ENCODE data around the gene QPCTL.
A peak's percentile ranks its signal among the peaks of the same experiment; 100 is the strongest.
"Not testable (repeated sequence)": the region's sequence is repeated elsewhere in the genome, so short reads cannot be mapped to it uniquely, and the experiment has no call there.

Gene QPCTL

GRCh38 chr19:45717131-45717982, 24.9 kb downstream of the QPCTL start:
- peak; percentile 97 for DNase-seq (ENCODE audit: low read depth in 2 of 2)

DNA sequence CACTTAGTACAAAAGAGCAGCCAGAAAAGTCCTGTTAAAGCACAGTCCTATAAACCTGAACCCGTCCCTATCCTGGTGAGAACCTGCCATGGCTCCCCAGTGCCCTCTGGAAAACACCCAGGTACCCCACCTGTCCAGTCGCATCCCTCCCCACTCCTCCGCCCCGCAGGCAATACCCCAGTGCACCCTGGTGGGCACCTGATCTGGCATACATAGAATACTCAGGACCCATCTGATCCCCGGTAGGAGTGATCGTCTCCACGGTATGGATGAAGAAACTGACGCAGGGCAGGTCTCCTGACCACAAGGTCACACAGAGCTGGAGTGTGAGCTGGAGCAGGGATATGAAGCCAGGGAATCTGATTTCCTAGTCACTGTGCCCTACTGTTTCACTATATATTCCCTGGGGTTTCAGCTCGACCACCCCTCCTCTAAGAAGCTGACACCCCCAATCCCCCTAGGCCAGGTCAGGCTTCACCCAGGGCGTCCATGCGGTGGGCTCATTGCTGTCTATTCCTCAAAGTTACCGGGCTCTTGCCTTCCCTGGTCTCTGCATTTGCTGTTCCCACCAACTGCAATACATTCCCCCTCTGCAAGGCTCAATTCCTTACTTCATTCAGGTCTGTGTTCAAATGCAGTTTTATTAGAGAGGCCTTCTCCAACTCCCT, 25.7 kb downstream of the QPCTL start:
- DNase-seq (ENCODE audit: low read depth in 2 of 2), result no peak

GRCh38 chr19:45720065-45720464, 27.6 kb downstream of the QPCTL start:
- DNase-seq (ENCODE audit: low read depth in 2 of 2), result not testable (repeated sequence)

GRCh38 chr19:45728683-45729082, 36.2 kb downstream of the QPCTL start:
- DNase-seq (ENCODE audit: low read depth in 2 of 2), result not testable (repeated sequence)

GRCh38 chr19:45729800-45730290, 37.4 kb downstream of the QPCTL start:
- no peak for DNase-seq (ENCODE audit: low read depth in 2 of 2)

- peak; percentile 86 to 87 for DNase-seq (ENCODE audit: low read depth in 2 of 2)
These were observed 38.2 kb downstream of the QPCTL start, which contains the start of gene FBXO46 for GRCh38 chr19:45730368-45731288. FBXO46 (minus strand) TSS chr19:45730896; CDS start chr19:45713495, 17,401 bp downstream.

DNA sequence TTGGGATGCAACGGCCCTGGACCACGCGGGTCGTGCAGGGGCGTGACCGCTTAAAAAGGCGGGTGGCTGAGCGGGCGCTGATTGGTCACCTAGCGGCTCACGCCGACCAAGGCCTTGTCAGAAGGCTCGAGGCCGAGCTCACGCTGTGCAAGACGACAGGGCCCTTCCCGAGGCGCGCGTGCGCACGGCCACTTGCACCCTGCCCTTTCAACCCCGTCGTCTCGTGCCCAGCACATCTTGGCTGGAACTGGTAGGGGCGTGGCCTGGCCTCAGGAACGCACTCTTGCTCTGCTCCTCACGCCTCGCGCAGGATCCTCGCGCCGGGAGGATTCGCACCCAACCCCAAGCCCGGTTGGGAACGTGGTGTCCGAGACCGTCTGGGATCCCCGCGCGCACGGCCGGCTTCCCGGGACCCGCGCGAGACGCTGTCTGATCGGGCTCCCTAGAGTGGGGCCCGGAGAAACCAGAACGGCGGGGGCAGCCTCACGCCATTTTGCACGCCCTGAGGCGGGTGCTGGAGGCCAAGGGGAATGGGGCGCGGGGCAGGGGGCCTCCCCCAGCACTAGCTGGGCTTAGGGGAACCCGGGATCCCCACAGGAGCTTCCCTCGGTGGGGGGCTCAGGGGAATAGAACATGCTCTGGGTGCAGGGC, 40.8 kb downstream of the QPCTL start, which contains the start of gene MEIOSIN:
MEIOSIN (plus strand) TSS at position 280 of the 651 bp plus-strand sequence. CDS start 1,938 bp downstream, outside the sequence.
- DNase-seq (ENCODE audit: low read depth in 2 of 2), result no peak

DNA sequence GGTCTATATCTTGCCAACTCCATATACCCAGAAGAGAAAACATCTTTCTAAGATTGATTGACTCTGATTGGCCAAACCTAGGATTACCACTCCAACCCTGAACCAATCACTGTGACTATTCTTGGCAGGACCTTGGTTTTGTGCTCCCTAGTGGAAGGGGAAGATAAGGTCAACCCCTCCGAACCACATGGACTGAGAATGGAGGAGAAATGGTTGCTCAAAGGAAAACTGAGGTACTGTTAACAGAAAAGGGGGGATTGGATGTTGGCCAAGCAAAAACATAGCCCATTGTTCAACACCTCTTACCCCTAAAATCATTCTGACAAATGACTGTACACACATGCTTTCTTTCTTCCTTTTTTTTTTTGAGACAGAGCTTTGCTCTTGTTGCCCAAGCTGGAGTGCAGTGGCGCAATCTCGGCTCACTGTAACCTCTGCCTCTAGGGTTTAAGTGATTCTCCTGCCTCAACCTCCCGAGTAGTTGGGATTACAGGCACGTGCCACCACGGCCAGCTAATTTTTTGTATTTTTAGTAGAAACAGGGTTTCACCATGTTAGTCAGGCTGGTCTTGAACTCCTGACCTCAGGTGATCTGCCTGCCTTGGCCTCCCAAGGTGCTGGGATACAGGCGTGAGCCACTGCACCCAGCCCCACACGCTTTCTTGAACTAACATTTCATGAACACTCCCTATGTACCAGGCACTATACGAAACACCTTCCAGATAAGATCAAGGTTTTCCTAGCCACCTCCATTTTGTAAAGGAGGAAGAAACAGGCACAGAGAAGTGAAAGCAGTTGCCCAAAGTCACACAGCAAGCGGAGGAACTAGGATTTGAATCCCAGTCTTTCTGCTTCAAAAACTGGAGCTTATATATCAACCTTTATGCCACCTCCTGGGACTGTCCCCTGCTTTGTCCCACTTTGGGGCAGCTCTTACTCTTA, 47.3 kb downstream of the QPCTL start:
- no peak for DNase-seq (ENCODE audit: low read depth in 2 of 2)

DNA sequence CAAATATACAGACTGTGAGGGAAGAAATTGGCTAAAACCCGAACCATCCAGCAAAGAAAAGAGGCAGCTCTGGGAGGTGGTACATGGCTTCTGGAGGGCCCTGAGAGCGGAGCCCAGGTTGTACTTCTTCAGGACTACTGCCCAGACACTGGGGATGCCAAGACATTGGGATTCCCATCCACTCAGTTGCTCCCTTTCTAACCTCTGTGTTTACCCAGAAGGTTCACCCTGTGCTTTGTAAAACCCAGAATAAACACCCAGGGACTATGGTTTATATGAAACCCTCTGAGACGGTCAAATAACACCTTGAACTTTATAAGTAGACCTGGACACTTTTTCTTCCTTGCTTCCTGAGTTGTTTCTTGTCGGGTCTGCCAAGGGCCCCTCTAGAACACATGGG, 50.5 kb downstream of the QPCTL start:
- no peak for DNase-seq (ENCODE audit: low read depth in 2 of 2)

DNA sequence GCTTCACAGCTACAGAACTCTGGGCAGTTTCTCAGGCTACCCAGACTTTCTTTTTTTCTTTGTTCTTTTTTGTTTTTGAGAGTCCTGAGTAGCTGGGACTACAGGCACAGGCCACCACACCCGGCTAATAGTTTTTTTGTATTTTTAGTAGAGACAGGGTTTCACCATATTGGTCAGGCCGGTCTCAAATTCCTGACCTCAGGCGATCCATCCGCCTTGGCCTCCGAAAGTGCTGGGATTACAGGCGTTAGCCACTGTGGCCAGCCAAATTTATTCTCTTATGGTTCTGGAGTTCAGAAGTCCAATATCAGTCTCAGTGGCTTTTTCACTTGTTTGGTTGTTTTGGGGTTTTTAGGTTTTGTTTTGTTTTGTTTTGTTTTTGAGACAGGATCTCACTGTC, 53.1 kb downstream of the QPCTL start:
- no peak for DNase-seq (ENCODE audit: low read depth in 2 of 2)

GRCh38 chr19:45746866-45747265, 54.4 kb downstream of the QPCTL start:
- no peak for DNase-seq (ENCODE audit: low read depth in 2 of 2)

DNA sequence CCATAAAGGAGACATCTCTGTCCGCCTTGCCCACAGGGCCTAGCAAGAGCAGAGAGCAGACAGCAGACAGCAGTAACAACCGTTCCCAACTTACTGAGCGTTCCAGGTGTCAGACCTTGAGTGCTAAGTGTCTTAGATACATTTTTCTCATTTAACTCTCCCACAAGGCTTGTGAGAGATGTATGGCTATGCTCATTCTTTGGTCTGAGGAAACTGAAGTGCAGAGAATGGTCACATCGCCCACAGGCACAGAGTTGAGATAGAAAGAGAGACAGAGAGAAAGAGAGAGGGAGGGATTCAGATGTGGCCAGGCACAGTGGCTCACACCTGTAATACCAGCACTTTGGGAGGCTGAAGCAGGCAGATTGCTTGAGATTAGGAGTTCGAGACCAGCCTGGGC, 55.0 kb downstream of the QPCTL start:
- DNase-seq (ENCODE audit: low read depth in 2 of 2), result no peak

- DNase-seq (ENCODE audit: low read depth in 2 of 2), result not testable (repeated sequence)
These were observed 59.0 kb downstream of the QPCTL start for GRCh38 chr19:45751483-45751882.

DNA sequence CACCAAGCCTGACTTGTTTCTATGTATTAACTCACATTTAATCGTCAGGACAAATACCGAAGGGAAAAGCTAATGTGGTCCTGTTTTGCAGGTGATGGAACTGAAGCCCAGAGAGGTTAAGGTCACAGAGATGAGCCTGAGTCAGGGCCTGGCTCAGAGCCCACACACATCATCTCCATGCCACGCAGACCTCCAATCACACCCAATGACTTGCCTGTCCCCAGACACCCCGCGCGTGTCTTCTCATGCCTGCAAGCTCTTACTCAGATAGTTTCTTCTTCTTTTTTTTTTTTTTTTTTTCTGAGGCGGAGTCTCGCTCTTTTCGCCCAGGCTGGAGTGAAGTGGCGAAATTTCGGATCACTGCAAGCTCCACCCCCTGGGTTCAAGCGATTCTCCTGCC, 60.2 kb downstream of the QPCTL start:
- no peak for DNase-seq (ENCODE audit: low read depth in 2 of 2)

DNA sequence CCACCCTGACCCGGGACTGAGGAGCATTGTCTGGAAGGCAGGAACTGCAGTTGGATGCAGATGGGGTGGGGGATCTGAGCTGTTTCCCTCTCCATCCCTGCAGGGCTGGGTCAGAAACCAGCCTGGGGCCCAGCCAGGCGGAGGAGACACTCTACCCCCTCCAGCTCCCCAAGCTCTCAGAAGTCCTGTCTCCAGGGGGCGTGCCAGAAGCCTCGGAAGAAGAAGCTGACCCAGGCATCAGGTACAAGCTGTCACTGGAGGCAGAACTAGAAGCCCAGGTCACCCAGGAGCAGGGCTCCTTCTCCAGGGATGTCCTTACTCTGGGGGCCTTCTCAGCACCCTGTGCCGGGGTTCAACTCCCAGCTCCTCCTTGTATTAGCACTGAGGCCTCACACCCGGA, 61.1 kb downstream of the QPCTL start:
- DNase-seq (ENCODE audit: low read depth in 2 of 2), result no peak
